GM23338 (cell line): ENCODE data around the gene CIAPIN1. TPM values are rescaled to one million over a fixed set of nuclear protein-coding genes. Genes with fewer than 3 reads are reported as not detected.
A peak's percentile ranks its signal among the peaks of the same experiment; 100 is the strongest.

Source experiments
- ATAC-seq: fragments of 200-7000 bp; cut with Tn5 transposase; 3 replicates; pipeline ENCODE4 v1.9.1; 2020
- DNase-seq: peaks from one replicate; pipeline ENCODE4 v3.0.0-alpha.2; 2015; ENCODE audit warnings: low spot score
- H2AFZ ChIP-seq: fragments of 200-600 bp; sonication (generic); 2 replicates; pipeline ENCODE4 v1.8.0; 2016; ENCODE audit warnings: antibody characterized with exemption, mild to moderate bottlenecking, moderate library complexity
- H3F3A ChIP-seq: fragments of 200-600 bp; sonication (generic); replicated peaks from 2 replicates; pipeline ENCODE4 v1.8.0; 2017; ENCODE audit warnings: antibody characterized with exemption, mixed run types, low read depth
- H3K27ac ChIP-seq: fragments of 200-600 bp; sonication (generic); 2 replicates; pipeline ENCODE4 v1.6.1; 2016; ENCODE audit warnings: low read depth
- H3K27me3 ChIP-seq: fragments of 200-600 bp; sonication (generic); 2 replicates; pipeline ENCODE4 v1.8.0; 2016; ENCODE audit warnings: mild to moderate bottlenecking, mixed run types, moderate library complexity; ENCODE audit not compliant: insufficient read depth
- H3K36me3 ChIP-seq: fragments of 200-600 bp; sonication (generic); 2 replicates; pipeline ENCODE4 v1.8.0; 2016; ENCODE audit warnings: mild to moderate bottlenecking; ENCODE audit not compliant: insufficient read depth
- H3K4me1 ChIP-seq: fragments of 200-600 bp; sonication (generic); 2 replicates; pipeline ENCODE4 v1.8.0; 2016; ENCODE audit warnings: mild to moderate bottlenecking, moderate library complexity; ENCODE audit not compliant: insufficient read depth
- H3K4me2 ChIP-seq: fragments of 200-600 bp; sonication (generic); 2 replicates; pipeline ENCODE4 v1.7.1; 2017; ENCODE audit warnings: mixed run types
- H3K4me3 ChIP-seq: fragments of 200-600 bp; sonication (generic); 2 replicates; pipeline ENCODE4 v1.6.1; 2016; ENCODE audit warnings: mixed run types
- H3K79me2 ChIP-seq: fragments of 200-600 bp; sonication (generic); replicated peaks from 2 replicates; pipeline ENCODE4 v1.8.0; 2017; ENCODE audit warnings: mild to moderate bottlenecking; ENCODE audit not compliant: insufficient read depth
- H3K9me2 ChIP-seq: fragments of 200-600 bp; sonication (generic); 2 replicates; pipeline ENCODE4 v1.8.0; 2017; ENCODE audit not compliant: insufficient read depth
- H4K20me1 ChIP-seq: fragments of 200-600 bp; sonication (generic); replicated peaks from 2 replicates; pipeline ENCODE4 v1.8.0; 2017; ENCODE audit warnings: mild to moderate bottlenecking; ENCODE audit not compliant: insufficient read depth
- H3K27ac Mint-ChIP-seq: 2 replicates; pipeline ENCODE4 v1.8.0; 2020; ENCODE audit warnings: inconsistent platforms, mild to moderate bottlenecking, moderate library complexity, mixed read lengths
- H3K27me3 Mint-ChIP-seq: 3 replicates; pipeline ENCODE4 v1.8.0; 2022; ENCODE audit warnings: low read depth, mild to moderate bottlenecking, moderate library complexity, mixed read lengths, inconsistent platforms; ENCODE audit not compliant: insufficient read depth, poor library complexity
- H3K36me3 Mint-ChIP-seq: 3 replicates; pipeline ENCODE4 v1.8.0; 2021; ENCODE audit warnings: low read depth, mild to moderate bottlenecking, inconsistent platforms, moderate library complexity, mixed read lengths
- H3K4me1 Mint-ChIP-seq: 3 replicates; pipeline ENCODE4 v1.8.0; 2020; ENCODE audit warnings: mild to moderate bottlenecking, inconsistent platforms, mixed read lengths
- H3K4me3 Mint-ChIP-seq: 3 replicates; pipeline ENCODE4 v1.8.0; 2021; ENCODE audit warnings: moderate library complexity, mild to moderate bottlenecking, inconsistent platforms, mixed read lengths
- H3K9me3 Mint-ChIP-seq: 3 replicates; pipeline ENCODE4 v1.8.0; 2020; ENCODE audit warnings: moderate library complexity, mild to moderate bottlenecking, inconsistent platforms, mixed read lengths
- EZH2phosphoT487 ChIP-seq: fragments of 200-600 bp; sonication (generic); IDR thresholded peaks from one replicate; pipeline ENCODE4 v1.8.1; 2018; ENCODE audit warnings: antibody characterized with exemption; ENCODE audit not compliant: unreplicated experiment
- JUNB ChIP-seq: IDR thresholded peaks from one replicate; pipeline ENCODE4 v1.6.1; 2016; ENCODE audit warnings: antibody characterized with exemption; ENCODE audit not compliant: unreplicated experiment
- POLR2AphosphoS5 ChIP-seq: IDR thresholded peaks from 2 replicates; pipeline ENCODE4 v1.6.1; 2016; ENCODE audit warnings: antibody characterized with exemption, low read depth
- STAT1 ChIP-seq: IDR thresholded peaks from one replicate; pipeline ENCODE4 v1.6.1; 2016; ENCODE audit warnings: antibody characterized with exemption; ENCODE audit not compliant: unreplicated experiment
- ZNF114 ChIP-seq: fragments of 250-450 bp; sonication (Bioruptor Pico); IDR thresholded peaks from 2 replicates; pipeline ENCODE4 v1.5.0; 2020; ENCODE audit warnings: mild to moderate bottlenecking, moderate library complexity
- polyA plus RNA-seq: library from polyadenylated mRNA; unstranded; fragments of >200 nt; fragmentation: Nextera tagmentation; extraction: Ambion mirVana; gene quantifications from 2 replicates; pipeline ENCODE4 v1.2.1, GENCODE V29; 2016
- total RNA-seq: library from RNA; depleted of rRNA; stranded (reverse); fragments of >200 nt; shearing (Covaris generic); gene quantifications from 2 replicates; pipeline ENCODE4 v1.2.3, GENCODE V29; 2014
- TF ChIP-seq, protein P1 (sequence below), 2 experiments: fragments of 200-600 bp in 1 of 2; sonication (generic) in 1 of 2; conservative IDR thresholded peaks; 2 replicates each; pipeline versions ENCODE4 v1.5.1 to v1.6.1; 2016 to 2017; ENCODE audit warnings: antibody characterized with exemption in 2 of 2, low read depth in 2 of 2, mild to moderate bottlenecking in 2 of 2, moderate library complexity in 1 of 2
- TF ChIP-seq, protein P2 (sequence below): IDR thresholded peaks from one replicate; pipeline ENCODE4 v1.6.1; 2018; ENCODE audit warnings: antibody characterized with exemption; ENCODE audit not compliant: unreplicated experiment
- TF ChIP-seq, protein P3 (sequence below): IDR thresholded peaks from 2 replicates; pipeline ENCODE4 v1.6.1; 2016; ENCODE audit warnings: antibody characterized with exemption
- TF ChIP-seq, protein P4 (sequence below): fragments of 250-450 bp; sonication (Bioruptor Pico); IDR thresholded peaks from 2 replicates; pipeline ENCODE4 v1.5.0; 2020; ENCODE audit warnings: mild to moderate bottlenecking, moderate library complexity

CIAPIN1 gene
- total and polyA plus RNA-seq, 2 experiments from 2014 or later: 36.5 to 75.4 TPM

DNA sequence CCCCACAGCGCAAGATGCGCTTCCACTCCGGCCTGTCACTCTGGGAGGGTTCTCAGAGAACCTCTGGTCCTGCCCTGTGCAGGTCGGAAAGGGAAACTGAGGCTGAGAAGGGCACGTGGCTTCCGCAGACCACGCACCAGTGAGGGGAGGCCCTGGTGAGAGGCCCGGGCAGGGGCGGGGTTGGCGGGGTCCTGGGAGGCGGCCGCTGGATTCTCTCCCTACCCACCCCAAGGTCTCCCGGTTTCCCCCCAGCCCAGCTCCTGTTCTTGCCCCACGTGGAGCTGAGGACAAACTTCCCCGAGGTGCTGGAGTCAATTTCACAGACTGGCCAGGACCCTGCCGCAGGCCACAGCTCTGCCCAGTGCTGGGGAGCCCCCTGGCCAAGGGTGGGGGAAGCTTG lies 31.1 kb downstream of the CIAPIN1 start:
- Mint-ChIP-seq H3K9me3 (no peaks in the 10 kb centered on the region), H3K27ac (no peak overlapping the region), H3K27me3 (peaks cover 13% of the 10 kb centered on the region), H3K36me3 (no peaks in the 10 kb centered on the region), H3K4me1 (peaks cover 30% of the 10 kb centered on the region), H3K4me3 (no peak overlapping the region; the same call in 2 of the 3 replicates)
- Histone ChIP-seq H4K20me1 (no peaks in the 10 kb centered on the region), H3K36me3 (no peaks in the 10 kb centered on the region), H3K27ac (no peak overlapping the region), H3K4me3 (peak overlapping the region; percentile 58; the same call in 1 of the 2 replicates), H3F3A (peaks cover 4% of the 10 kb centered on the region), H3K4me1 (peaks cover 8% of the 10 kb centered on the region; the same call in 1 of the 2 replicates), H3K79me2 (no peaks in the 10 kb centered on the region), H3K27me3 (no peaks in the 10 kb centered on the region), H3K4me2 (peak overlapping the region; percentile 75), H3K9me2 (no peaks in the 10 kb centered on the region), H2AFZ (peak overlapping the region; percentile 92)
- DNase-seq (no peak), ATAC-seq (no peak)
- TF ChIP-seq EZH2phosphoT487: no peak
- no peak for TF ChIP-seq JUNB

DNA sequence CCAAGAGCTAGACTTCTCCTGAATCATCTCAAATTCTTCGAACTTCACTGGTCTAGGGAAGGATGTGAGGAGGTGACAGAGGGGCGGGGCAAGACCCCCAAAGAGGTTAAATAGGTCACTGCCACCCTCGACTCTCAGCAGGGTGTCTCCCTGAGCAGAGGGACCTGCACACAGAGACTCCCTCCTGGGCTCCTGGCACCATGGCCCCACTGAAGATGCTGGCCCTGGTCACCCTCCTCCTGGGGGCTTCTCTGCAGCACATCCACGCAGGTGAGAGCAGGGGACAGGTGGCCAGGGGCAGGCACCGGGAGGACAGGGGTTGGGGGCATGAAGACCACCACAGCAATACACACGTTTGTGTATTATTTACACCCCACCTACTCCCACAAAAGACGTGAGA lies 33.5 kb downstream of the CIAPIN1 start:
- Histone ChIP-seq H3F3A (peaks cover 4% of the 10 kb centered on the region), H3K4me3 (no peak overlapping the region), H3K4me2 (no peak overlapping the region), H3K4me1 (peaks cover 3% of the 10 kb centered on the region; the same call in 1 of the 2 replicates), H3K27me3 (no peaks in the 10 kb centered on the region), H3K9me2 (no peaks in the 10 kb centered on the region), H3K36me3 (no peaks in the 10 kb centered on the region), H4K20me1 (no peaks in the 10 kb centered on the region), H3K79me2 (no peaks in the 10 kb centered on the region), H2AFZ (no peak overlapping the region), H3K27ac (no peak overlapping the region)
- Mint-ChIP-seq H3K36me3 (no peaks in the 10 kb centered on the region), H3K9me3 (no peaks in the 10 kb centered on the region), H3K4me1 (peaks cover 27% of the 10 kb centered on the region), H3K4me3 (no peak overlapping the region), H3K27ac (no peak overlapping the region), H3K27me3 (peaks cover 14% of the 10 kb centered on the region)
- ATAC-seq (no peak), DNase-seq (no peak)
- TF ChIP-seq, protein P1, sequence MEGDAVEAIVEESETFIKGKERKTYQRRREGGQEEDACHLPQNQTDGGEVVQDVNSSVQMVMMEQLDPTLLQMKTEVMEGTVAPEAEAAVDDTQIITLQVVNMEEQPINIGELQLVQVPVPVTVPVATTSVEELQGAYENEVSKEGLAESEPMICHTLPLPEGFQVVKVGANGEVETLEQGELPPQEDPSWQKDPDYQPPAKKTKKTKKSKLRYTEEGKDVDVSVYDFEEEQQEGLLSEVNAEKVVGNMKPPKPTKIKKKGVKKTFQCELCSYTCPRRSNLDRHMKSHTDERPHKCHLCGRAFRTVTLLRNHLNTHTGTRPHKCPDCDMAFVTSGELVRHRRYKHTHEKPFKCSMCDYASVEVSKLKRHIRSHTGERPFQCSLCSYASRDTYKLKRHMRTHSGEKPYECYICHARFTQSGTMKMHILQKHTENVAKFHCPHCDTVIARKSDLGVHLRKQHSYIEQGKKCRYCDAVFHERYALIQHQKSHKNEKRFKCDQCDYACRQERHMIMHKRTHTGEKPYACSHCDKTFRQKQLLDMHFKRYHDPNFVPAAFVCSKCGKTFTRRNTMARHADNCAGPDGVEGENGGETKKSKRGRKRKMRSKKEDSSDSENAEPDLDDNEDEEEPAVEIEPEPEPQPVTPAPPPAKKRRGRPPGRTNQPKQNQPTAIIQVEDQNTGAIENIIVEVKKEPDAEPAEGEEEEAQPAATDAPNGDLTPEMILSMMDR (conservative IDR thresholded peaks at IDR 0.05; ENCODE audit: low read depth in 2 of 2): no peak
- TF ChIP-seq, protein P2, sequence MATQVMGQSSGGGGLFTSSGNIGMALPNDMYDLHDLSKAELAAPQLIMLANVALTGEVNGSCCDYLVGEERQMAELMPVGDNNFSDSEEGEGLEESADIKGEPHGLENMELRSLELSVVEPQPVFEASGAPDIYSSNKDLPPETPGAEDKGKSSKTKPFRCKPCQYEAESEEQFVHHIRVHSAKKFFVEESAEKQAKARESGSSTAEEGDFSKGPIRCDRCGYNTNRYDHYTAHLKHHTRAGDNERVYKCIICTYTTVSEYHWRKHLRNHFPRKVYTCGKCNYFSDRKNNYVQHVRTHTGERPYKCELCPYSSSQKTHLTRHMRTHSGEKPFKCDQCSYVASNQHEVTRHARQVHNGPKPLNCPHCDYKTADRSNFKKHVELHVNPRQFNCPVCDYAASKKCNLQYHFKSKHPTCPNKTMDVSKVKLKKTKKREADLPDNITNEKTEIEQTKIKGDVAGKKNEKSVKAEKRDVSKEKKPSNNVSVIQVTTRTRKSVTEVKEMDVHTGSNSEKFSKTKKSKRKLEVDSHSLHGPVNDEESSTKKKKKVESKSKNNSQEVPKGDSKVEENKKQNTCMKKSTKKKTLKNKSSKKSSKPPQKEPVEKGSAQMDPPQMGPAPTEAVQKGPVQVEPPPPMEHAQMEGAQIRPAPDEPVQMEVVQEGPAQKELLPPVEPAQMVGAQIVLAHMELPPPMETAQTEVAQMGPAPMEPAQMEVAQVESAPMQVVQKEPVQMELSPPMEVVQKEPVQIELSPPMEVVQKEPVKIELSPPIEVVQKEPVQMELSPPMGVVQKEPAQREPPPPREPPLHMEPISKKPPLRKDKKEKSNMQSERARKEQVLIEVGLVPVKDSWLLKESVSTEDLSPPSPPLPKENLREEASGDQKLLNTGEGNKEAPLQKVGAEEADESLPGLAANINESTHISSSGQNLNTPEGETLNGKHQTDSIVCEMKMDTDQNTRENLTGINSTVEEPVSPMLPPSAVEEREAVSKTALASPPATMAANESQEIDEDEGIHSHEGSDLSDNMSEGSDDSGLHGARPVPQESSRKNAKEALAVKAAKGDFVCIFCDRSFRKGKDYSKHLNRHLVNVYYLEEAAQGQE: no peak
- TF ChIP-seq STAT1: no peak
- TF ChIP-seq, protein P3, sequence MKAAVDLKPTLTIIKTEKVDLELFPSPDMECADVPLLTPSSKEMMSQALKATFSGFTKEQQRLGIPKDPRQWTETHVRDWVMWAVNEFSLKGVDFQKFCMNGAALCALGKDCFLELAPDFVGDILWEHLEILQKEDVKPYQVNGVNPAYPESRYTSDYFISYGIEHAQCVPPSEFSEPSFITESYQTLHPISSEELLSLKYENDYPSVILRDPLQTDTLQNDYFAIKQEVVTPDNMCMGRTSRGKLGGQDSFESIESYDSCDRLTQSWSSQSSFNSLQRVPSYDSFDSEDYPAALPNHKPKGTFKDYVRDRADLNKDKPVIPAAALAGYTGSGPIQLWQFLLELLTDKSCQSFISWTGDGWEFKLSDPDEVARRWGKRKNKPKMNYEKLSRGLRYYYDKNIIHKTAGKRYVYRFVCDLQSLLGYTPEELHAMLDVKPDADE: no peak
- TF ChIP-seq, protein P4, sequence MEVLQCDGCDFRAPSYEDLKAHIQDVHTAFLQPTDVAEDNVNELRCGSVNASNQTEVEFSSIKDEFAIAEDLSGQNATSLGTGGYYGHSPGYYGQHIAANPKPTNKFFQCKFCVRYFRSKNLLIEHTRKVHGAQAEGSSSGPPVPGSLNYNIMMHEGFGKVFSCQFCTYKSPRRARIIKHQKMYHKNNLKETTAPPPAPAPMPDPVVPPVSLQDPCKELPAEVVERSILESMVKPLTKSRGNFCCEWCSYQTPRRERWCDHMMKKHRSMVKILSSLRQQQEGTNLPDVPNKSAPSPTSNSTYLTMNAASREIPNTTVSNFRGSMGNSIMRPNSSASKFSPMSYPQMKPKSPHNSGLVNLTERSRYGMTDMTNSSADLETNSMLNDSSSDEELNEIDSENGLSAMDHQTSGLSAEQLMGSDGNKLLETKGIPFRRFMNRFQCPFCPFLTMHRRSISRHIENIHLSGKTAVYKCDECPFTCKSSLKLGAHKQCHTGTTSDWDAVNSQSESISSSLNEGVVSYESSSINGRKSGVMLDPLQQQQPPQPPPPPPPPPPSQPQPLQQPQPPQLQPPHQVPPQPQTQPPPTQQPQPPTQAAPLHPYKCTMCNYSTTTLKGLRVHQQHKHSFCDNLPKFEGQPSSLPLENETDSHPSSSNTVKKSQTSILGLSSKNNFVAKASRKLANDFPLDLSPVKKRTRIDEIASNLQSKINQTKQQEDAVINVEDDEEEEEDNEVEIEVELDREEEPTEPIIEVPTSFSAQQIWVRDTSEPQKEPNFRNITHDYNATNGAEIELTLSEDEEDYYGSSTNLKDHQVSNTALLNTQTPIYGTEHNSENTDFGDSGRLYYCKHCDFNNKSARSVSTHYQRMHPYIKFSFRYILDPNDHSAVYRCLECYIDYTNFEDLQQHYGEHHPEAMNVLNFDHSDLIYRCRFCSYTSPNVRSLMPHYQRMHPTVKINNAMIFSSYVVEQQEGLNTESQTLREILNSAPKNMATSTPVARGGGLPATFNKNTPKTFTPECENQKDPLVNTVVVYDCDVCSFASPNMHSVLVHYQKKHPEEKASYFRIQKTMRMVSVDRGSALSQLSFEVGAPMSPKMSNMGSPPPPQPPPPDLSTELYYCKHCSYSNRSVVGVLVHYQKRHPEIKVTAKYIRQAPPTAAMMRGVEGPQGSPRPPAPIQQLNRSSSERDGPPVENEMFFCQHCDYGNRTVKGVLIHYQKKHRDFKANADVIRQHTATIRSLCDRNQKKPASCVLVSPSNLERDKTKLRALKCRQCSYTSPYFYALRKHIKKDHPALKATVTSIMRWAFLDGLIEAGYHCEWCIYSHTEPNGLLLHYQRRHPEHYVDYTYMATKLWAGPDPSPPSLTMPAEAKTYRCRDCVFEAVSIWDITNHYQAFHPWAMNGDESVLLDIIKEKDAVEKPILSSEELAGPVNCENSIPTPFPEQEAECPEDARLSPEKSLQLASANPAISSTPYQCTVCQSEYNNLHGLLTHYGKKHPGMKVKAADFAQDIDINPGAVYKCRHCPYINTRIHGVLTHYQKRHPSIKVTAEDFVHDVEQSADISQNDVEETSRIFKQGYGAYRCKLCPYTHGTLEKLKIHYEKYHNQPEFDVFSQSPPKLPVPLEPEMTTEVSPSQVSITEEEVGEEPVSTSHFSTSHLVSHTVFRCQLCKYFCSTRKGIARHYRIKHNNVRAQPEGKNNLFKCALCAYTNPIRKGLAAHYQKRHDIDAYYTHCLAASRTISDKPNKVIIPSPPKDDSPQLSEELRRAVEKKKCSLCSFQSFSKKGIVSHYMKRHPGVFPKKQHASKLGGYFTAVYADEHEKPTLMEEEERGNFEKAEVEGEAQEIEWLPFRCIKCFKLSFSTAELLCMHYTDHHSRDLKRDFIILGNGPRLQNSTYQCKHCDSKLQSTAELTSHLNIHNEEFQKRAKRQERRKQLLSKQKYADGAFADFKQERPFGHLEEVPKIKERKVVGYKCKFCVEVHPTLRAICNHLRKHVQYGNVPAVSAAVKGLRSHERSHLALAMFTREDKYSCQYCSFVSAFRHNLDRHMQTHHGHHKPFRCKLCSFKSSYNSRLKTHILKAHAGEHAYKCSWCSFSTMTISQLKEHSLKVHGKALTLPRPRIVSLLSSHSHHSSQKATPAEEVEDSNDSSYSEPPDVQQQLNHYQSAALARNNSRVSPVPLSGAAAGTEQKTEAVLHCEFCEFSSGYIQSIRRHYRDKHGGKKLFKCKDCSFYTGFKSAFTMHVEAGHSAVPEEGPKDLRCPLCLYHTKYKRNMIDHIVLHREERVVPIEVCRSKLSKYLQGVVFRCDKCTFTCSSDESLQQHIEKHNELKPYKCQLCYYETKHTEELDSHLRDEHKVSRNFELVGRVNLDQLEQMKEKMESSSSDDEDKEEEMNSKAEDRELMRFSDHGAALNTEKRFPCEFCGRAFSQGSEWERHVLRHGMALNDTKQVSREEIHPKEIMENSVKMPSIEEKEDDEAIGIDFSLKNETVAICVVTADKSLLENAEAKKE (CRISPR knock-in tag): no peak
- TF ChIP-seq ZNF114: no peak
- TF ChIP-seq EZH2phosphoT487: no peak
- no peak for TF ChIP-seq POLR2AphosphoS5
